PFSK-1 (cell line): ENCODE data around the gene PAK2.

Experiments used
- FOXP2 ChIP-seq: optimal IDR thresholded peaks from 2 replicates; pipeline ENCODE3; 2011; ENCODE audit warnings: borderline replicate concordance, control low read depth, inconsistent platforms; ENCODE audit not compliant: insufficient read depth; ENCODE audit errors: extremely low read length, extremely low read depth
- POLR2AphosphoS5 ChIP-seq: IDR thresholded peaks from 2 replicates; pipeline ENCODE4 v1.6.1; 2012; ENCODE audit warnings: low read depth, mild to moderate bottlenecking, control low read depth, low read length, moderate library complexity
- SIN3A ChIP-seq: IDR thresholded peaks from 2 replicates; pipeline ENCODE4 v1.6.1; 2012; ENCODE audit warnings: mild to moderate bottlenecking, low read length, moderate library complexity, borderline replicate concordance; ENCODE audit not compliant: insufficient read depth
- TAF1 ChIP-seq: IDR thresholded peaks from 2 replicates; pipeline ENCODE4 v1.6.1; 2012; ENCODE audit warnings: low read length, control low read depth, borderline replicate concordance; ENCODE audit not compliant: insufficient read depth
- TF ChIP-seq, protein P1 (sequence below), 2 experiments: IDR thresholded peaks; 2 replicates each; pipeline versions ENCODE4 v1.6.1 to v1.8.0; 2011 to 2012; ENCODE audit warnings: low read depth in 2 of 2, low read length in 2 of 2, control low read depth in 1 of 2, inconsistent platforms in 1 of 2, mild to moderate bottlenecking in 1 of 2, moderate library complexity in 1 of 2; ENCODE audit not compliant: insufficient read depth in 1 of 2

Gene PAK2

DNA sequence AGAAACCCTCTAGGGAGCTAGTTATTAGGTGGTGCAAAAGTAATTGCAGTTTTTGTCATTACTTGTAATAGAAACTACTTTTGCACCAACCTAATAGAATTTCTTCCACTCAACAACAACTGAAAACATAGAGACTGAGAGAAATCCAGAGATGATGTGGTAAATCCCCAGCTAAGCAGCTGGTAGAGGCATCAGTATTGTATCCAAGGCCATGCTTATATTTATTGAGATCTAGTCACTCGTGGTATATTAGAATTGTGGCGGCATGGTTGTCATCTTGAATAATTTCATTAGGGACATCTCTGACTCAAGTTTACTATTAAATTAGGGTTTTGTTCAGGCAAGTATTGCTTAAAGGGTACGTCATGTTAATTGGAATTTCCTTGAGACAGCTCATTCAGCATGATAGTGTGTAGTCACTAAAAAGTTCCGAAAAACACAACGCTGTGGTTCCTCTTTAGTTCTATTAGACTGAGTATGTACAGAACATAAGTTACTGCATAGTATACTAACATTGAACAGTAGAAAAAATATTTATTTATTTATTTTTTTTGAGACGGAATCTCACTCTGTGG, 35.3 kb downstream of the PAK2 start:
- TF ChIP-seq FOXP2 = no peak
- TF ChIP-seq TAF1 = no peak
- TF ChIP-seq POLR2AphosphoS5 = no peak
- TF ChIP-seq SIN3A = no peak
- TF ChIP-seq, protein P1, sequence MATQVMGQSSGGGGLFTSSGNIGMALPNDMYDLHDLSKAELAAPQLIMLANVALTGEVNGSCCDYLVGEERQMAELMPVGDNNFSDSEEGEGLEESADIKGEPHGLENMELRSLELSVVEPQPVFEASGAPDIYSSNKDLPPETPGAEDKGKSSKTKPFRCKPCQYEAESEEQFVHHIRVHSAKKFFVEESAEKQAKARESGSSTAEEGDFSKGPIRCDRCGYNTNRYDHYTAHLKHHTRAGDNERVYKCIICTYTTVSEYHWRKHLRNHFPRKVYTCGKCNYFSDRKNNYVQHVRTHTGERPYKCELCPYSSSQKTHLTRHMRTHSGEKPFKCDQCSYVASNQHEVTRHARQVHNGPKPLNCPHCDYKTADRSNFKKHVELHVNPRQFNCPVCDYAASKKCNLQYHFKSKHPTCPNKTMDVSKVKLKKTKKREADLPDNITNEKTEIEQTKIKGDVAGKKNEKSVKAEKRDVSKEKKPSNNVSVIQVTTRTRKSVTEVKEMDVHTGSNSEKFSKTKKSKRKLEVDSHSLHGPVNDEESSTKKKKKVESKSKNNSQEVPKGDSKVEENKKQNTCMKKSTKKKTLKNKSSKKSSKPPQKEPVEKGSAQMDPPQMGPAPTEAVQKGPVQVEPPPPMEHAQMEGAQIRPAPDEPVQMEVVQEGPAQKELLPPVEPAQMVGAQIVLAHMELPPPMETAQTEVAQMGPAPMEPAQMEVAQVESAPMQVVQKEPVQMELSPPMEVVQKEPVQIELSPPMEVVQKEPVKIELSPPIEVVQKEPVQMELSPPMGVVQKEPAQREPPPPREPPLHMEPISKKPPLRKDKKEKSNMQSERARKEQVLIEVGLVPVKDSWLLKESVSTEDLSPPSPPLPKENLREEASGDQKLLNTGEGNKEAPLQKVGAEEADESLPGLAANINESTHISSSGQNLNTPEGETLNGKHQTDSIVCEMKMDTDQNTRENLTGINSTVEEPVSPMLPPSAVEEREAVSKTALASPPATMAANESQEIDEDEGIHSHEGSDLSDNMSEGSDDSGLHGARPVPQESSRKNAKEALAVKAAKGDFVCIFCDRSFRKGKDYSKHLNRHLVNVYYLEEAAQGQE (IDR thresholded peaks at IDR 0.05; ENCODE audit: insufficient read depth in 1 of 2, low read depth in 2 of 2, low read length in 2 of 2) = no peak

- TF ChIP-seq TAF1 (no peak), SIN3A (no peak), POLR2AphosphoS5 (no peak), FOXP2 (no peak)
- TF ChIP-seq, protein P1 (IDR thresholded peaks at IDR 0.05; ENCODE audit: insufficient read depth in 1 of 2, low read depth in 2 of 2, low read length in 2 of 2) = no peak
These were observed 36.3 kb downstream of the PAK2 start for GRCh38 chr3:196775938-196776337.

DNA sequence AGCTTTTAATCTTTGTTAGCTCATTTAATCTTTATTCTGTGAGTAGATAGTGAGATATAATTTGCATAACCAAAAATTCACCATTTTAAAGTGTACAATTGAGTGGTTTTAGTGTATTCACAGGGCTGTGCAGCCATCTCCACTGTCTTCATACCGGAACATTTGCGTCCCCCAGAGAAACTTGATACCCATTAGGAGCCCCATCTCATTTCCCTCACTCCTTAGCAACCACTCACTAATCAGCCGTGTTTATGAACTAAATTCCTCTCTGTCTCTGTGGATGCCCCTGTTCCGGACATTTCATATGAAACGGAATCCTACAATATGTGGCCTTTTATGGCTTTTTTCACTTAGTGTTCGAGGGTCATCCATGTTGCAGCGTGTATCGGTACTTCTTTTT, 38.2 kb downstream of the PAK2 start:
- no peak for TF ChIP-seq TAF1
- TF ChIP-seq, protein P1 (IDR thresholded peaks at IDR 0.05; ENCODE audit: insufficient read depth in 1 of 2, low read depth in 2 of 2, low read length in 2 of 2) = no peak
- no peak for TF ChIP-seq SIN3A
- no peak for TF ChIP-seq FOXP2
- no peak for TF ChIP-seq POLR2AphosphoS5

DNA sequence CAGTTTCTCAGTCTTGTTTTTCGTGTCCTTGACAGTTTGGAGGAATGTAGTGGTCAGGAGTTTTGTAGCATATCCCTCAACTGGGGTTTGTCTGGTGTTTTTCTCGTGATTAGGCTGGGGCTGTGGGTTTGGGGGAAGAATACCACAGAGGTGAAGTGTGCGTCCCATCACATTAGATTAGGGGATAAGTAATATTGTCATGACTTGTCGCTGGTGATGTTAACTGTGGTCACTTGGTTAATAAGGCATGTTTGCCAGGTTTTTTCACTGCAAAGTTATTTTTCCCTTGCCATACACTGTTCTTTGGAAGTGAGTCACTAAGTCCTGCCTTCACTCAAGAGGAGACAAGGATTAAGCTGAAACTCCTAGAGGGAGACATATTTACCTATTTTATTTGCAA, 39.1 kb downstream of the PAK2 start:
- TF ChIP-seq, protein P1 (IDR thresholded peaks at IDR 0.05; ENCODE audit: insufficient read depth in 1 of 2, low read depth in 2 of 2, low read length in 2 of 2) = no peak
- no peak for TF ChIP-seq FOXP2
- TF ChIP-seq POLR2AphosphoS5 = no peak
- no peak for TF ChIP-seq TAF1
- no peak for TF ChIP-seq SIN3A

GRCh38 chr3:196782511-196782910, 42.9 kb downstream of the PAK2 start:
- TF ChIP-seq TAF1 = no peak
- TF ChIP-seq SIN3A = no peak
